Glutamatergic neuron (in vitro differentiated cells): Measurements from ENCODE around the gene SLIT3. TPM values are rescaled to one million over a fixed set of nuclear protein-coding genes. Genes with fewer than 3 reads are reported as not detected.

Source experiments
- DNase-seq: peaks from one replicate; pipeline ENCODE4 v3.0.0; 2022
- H3K27ac Mint-ChIP-seq: one replicate; pipeline ENCODE4 v1.8.0; 2020; ENCODE audit warnings: mild to moderate bottlenecking, mixed read lengths, inconsistent platforms; ENCODE audit not compliant: unreplicated experiment
- H3K27me3 Mint-ChIP-seq: one replicate; pipeline ENCODE4 v1.8.0; 2020; ENCODE audit warnings: mild to moderate bottlenecking, moderate library complexity, mixed read lengths, inconsistent platforms; ENCODE audit not compliant: unreplicated experiment
- H3K36me3 Mint-ChIP-seq: one replicate; pipeline ENCODE4 v1.8.0; 2020; ENCODE audit warnings: mild to moderate bottlenecking, mixed read lengths, inconsistent platforms; ENCODE audit not compliant: unreplicated experiment
- H3K4me1 Mint-ChIP-seq: one replicate; pipeline ENCODE4 v1.8.0; 2020; ENCODE audit warnings: mild to moderate bottlenecking, low read depth, mixed read lengths, inconsistent platforms; ENCODE audit not compliant: unreplicated experiment
- H3K4me3 Mint-ChIP-seq: one replicate; pipeline ENCODE4 v1.8.0; 2020; ENCODE audit warnings: mild to moderate bottlenecking, mixed read lengths, inconsistent platforms; ENCODE audit not compliant: unreplicated experiment
- H3K9me3 Mint-ChIP-seq: one replicate; pipeline ENCODE4 v1.8.0; 2020; ENCODE audit warnings: mild to moderate bottlenecking, moderate library complexity, mixed read lengths, inconsistent platforms; ENCODE audit not compliant: unreplicated experiment
- CTCF ChIP-seq: fragments of 200-600 bp; sonication (generic); IDR thresholded peaks from one replicate; pipeline ENCODE4 v1.5.0; 2021; ENCODE audit not compliant: partially characterized antibody, unreplicated experiment
- total RNA-seq: library from RNA; stranded (reverse); fragmentation: NEBNext Ultra II Directional; extraction: Animal tissue kit (Norgen Biotek cat#: 25700); gene quantifications from one replicate; pipeline ENCODE4 v1.2.1, GENCODE V29; 2021; ENCODE audit not compliant: unreplicated experiment

Gene SLIT3
- total RNA-seq, 1 donor from 2014 or later, result 11.5 TPM

- no peaks in the 10 kb centered on the region for H3K27me3 Mint-ChIP-seq
Measured at GRCh38 chr5:168921147-168921866, 379.6 kb downstream of the SLIT3 start.

DNA sequence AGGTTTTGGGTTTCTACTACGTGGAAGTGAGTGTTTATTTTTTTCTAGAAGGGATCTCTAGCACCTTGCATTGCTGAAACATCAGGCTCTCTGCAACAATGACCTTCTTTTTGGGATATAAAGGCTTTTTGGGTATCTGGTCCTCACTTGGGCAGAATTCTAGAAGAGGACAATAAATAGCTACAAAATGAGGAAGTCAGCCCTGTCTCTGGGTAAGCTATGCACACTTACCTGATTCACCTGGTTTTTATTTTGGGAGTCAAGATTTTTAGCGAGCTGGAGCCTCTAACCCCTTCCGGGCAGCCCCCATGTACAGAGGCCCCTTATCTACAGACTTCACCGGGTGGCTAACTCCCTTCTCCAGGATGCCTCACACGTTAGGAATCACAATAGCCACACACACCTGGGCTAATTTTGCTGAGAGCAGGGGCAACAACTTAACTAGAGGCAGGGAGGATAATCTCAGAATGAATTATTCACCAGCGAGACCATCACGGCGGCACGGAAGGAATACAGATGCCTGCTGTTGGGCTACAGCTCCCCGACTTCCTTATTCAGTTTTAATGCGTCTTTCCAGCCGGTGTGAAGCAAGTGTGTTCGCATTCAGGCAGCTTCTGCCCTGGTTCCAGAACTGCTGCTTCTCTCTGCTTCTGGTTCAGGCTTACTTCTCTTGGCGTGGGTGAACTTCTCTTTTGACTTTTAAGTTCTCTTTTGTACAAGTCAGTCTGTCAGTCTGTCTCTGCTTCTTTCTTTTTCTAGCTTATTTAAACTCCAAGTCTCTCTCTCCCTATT is 380.7 kb downstream of the SLIT3 start:
- Mint-ChIP-seq H3K4me3 (no peak overlapping the region), H3K36me3 (no peaks in the 10 kb centered on the region), H3K4me1 (no peaks in the 10 kb centered on the region), H3K9me3 (no peaks in the 10 kb centered on the region), H3K27me3 (no peaks in the 10 kb centered on the region), H3K27ac (no peak overlapping the region)
- DNase-seq, result no peak
- no peak for TF ChIP-seq CTCF

More at GRCh38 chr5:168921147-168921866, 379.6 kb downstream of the SLIT3 start:
- no peak for TF ChIP-seq CTCF
- Mint-ChIP-seq H3K4me3 (no peak overlapping the region), H3K36me3 (no peaks in the 10 kb centered on the region), H3K27ac (no peak overlapping the region), H3K9me3 (no peaks in the 10 kb centered on the region), H3K4me1 (no peaks in the 10 kb centered on the region)
- DNase-seq, result no peak

GRCh38 chr5:168917947-168918600 is 382.9 kb downstream of the SLIT3 start:
- no peaks in the 10 kb centered on the region for H3K27me3 Mint-ChIP-seq
- H3K27ac Mint-ChIP-seq, result no peak overlapping the region
- no peak for TF ChIP-seq CTCF
- no peaks in the 10 kb centered on the region for H3K4me1 Mint-ChIP-seq
- DNase-seq, result no peak
- no peaks in the 10 kb centered on the region for H3K9me3 Mint-ChIP-seq
- H3K36me3 Mint-ChIP-seq, result no peaks in the 10 kb centered on the region
- H3K4me3 Mint-ChIP-seq, result no peak overlapping the region

- DNase-seq, result no peak
- no peak overlapping the region for H3K27ac Mint-ChIP-seq
- H3K36me3 Mint-ChIP-seq, result no peaks in the 10 kb centered on the region
- no peaks in the 10 kb centered on the region for H3K27me3 Mint-ChIP-seq
- TF ChIP-seq CTCF, result no peak
- H3K9me3 Mint-ChIP-seq, result no peaks in the 10 kb centered on the region
- no peak overlapping the region for H3K4me3 Mint-ChIP-seq
- no peaks in the 10 kb centered on the region for H3K4me1 Mint-ChIP-seq
Measured at GRCh38 chr5:168916852-168917251, 384.1 kb downstream of the SLIT3 start.

DNA sequence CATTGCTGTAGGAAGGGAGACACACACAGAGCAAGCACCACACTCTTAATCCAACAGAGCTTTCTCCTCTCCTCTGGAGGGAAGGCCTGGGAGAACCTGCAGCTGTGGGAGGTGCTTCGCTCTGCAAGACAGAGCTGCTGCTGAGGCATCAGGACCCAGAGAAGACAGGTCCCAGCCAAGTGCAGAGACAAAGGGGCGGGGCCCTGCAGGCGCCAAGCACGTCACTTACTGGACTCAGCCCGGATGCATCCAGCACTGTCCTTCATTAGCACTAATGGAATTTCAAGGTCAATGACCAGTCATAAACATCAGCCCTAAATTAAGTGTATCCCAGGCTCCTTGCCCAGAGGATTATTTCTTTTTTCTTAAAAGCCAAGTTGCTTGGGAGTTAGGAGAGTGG is 384.7 kb downstream of the SLIT3 start:
- Mint-ChIP-seq H3K4me1 (no peaks in the 10 kb centered on the region), H3K27ac (no peak overlapping the region), H3K27me3 (no peaks in the 10 kb centered on the region), H3K36me3 (no peaks in the 10 kb centered on the region), H3K9me3 (no peaks in the 10 kb centered on the region), H3K4me3 (no peak overlapping the region)
- no peak for TF ChIP-seq CTCF
- peak; percentile 27 for DNase-seq
